GM18907 (cell line): ENCODE results near the gene CYB5B.
"Not testable (repeated sequence)": the region's sequence is repeated elsewhere in the genome, so short reads cannot be mapped to it uniquely, and the experiment has no call there.

Experiments
- ATAC-seq: cut with Tn5 transposase; IDR thresholded peaks from one replicate; pipeline ENCODE4 v1.9.1; 2021; ENCODE audit warnings: mild to moderate bottlenecking, moderate library complexity; ENCODE audit not compliant: unreplicated experiment

The CYB5B gene

GRCh38 chr16:69408475-69408874 lies 15.9 kb upstream of the CYB5B start:
- ATAC-seq, result no peak

- no peak for ATAC-seq
Observed at GRCh38 chr16:69410219-69410990, 14.0 kb upstream of the CYB5B start.

GRCh38 chr16:69411064-69411985 lies 13.1 kb upstream of the CYB5B start:
- ATAC-seq, result no peak

- ATAC-seq, result no peak
Observed at GRCh38 chr16:69412287-69412686, 12.1 kb upstream of the CYB5B start.

- no peak for ATAC-seq
Observed at GRCh38 chr16:69413045-69413664, 11.3 kb upstream of the CYB5B start.

GRCh38 chr16:69417520-69418199 lies 6.8 kb upstream of the CYB5B start:
- no peak for ATAC-seq

GRCh38 chr16:69419956-69420355 lies 4.5 kb upstream of the CYB5B start:
- no peak for ATAC-seq

- no peak for ATAC-seq
Observed at GRCh38 chr16:69423189-69423588, 1.2 kb upstream of the CYB5B start.

GRCh38 chr16:69424935-69425784 lies 741 bp downstream of the CYB5B start:
- ATAC-seq, result no peak

- no peak for ATAC-seq
Observed at GRCh38 chr16:69428652-69429051, 4.2 kb downstream of the CYB5B start.

GRCh38 chr16:69429058-69429640 lies 4.7 kb downstream of the CYB5B start:
- ATAC-seq, result not testable (repeated sequence)

GRCh38 chr16:69431948-69432468 lies 7.6 kb downstream of the CYB5B start:
- ATAC-seq, result no peak

GRCh38 chr16:69434066-69434465 lies 9.6 kb downstream of the CYB5B start:
- ATAC-seq, result no peak

GRCh38 chr16:69435977-69436820 lies 11.8 kb downstream of the CYB5B start:
- ATAC-seq, result no peak

GRCh38 chr16:69436896-69437295 lies 12.5 kb downstream of the CYB5B start:
- ATAC-seq, result no peak

- no peak for ATAC-seq
Observed at GRCh38 chr16:69438465-69438864, 14.0 kb downstream of the CYB5B start.

GRCh38 chr16:69440250-69440649 lies 15.8 kb downstream of the CYB5B start:
- ATAC-seq, result no peak

GRCh38 chr16:69441030-69441429 lies 16.6 kb downstream of the CYB5B start:
- ATAC-seq, result not testable (repeated sequence)
